Esophagus muscularis mucosa (tissue), 3 donors: ENCODE measurements around the gene KCNJ5.
"Not testable (repeated sequence)": the region's sequence is repeated elsewhere in the genome, so short reads cannot be mapped to it uniquely, and the experiment has no call there.

ENCODE experiments used
- POLR2A ChIP-seq: fragments of 450-650 bp; IDR thresholded peaks from one replicate; pipeline ENCODE4 v1.6.1; 2017; ENCODE audit warnings: antibody characterized with exemption, moderate library complexity, mild to moderate bottlenecking, low read depth
- POLR2AphosphoS5 ChIP-seq, 2 donors: sonication (generic); formaldehyde crosslinking; IDR thresholded peaks; one replicate each; pipeline ENCODE4 v1.6.1; 2017; ENCODE audit warnings: antibody characterized with exemption in 2 of 2
- TF ChIP-seq, protein P1 (sequence below), 3 experiments: fragments of 200-600 bp in 2 of 3; fragments of 450-650 bp in 1 of 3; sonication (generic) in 2 of 3; IDR thresholded peaks; one replicate each; pipeline ENCODE4 v1.5.1; 2017 to 2019; ENCODE audit warnings: antibody characterized with exemption in 3 of 3, mild to moderate bottlenecking in 2 of 3, moderate library complexity in 1 of 3

DNA sequence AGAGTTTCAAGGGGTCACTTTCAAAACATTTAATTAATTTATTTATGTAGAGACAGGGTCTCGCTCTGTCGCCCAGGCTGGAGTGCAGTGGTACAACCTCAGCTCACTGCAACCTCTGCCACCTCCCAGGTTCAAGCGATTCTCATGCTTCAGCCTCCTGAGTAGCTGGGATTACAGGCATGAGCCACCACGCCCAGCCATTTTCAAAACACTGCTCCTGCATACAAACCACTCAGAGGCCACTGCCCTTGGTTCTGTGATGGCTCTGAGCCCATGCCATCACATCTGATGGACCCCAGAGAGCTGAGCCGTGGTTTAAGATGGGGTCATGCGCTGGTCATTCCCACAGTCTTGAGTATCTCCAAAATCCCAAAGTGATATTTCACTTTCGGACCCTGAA lies 28.5 kb downstream of the KCNJ5 start:
- not testable (repeated sequence) for TF ChIP-seq POLR2A; POLR2AphosphoS5 (IDR thresholded peaks at IDR 0.05)
- TF ChIP-seq, protein P1, sequence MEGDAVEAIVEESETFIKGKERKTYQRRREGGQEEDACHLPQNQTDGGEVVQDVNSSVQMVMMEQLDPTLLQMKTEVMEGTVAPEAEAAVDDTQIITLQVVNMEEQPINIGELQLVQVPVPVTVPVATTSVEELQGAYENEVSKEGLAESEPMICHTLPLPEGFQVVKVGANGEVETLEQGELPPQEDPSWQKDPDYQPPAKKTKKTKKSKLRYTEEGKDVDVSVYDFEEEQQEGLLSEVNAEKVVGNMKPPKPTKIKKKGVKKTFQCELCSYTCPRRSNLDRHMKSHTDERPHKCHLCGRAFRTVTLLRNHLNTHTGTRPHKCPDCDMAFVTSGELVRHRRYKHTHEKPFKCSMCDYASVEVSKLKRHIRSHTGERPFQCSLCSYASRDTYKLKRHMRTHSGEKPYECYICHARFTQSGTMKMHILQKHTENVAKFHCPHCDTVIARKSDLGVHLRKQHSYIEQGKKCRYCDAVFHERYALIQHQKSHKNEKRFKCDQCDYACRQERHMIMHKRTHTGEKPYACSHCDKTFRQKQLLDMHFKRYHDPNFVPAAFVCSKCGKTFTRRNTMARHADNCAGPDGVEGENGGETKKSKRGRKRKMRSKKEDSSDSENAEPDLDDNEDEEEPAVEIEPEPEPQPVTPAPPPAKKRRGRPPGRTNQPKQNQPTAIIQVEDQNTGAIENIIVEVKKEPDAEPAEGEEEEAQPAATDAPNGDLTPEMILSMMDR (IDR thresholded peaks at IDR 0.05): not testable (repeated sequence)
